Measurements from ENCODE around the gene SPRR3. TPM values are rescaled to one million over a fixed set of nuclear protein-coding genes. Genes with fewer than 3 reads are reported as not detected.

The SPRR3 gene
- total and polyA plus RNA-seq, 4 donors: 0.50 to 1.9 (median 1.2) TPM; not detected in 1

DNA sequence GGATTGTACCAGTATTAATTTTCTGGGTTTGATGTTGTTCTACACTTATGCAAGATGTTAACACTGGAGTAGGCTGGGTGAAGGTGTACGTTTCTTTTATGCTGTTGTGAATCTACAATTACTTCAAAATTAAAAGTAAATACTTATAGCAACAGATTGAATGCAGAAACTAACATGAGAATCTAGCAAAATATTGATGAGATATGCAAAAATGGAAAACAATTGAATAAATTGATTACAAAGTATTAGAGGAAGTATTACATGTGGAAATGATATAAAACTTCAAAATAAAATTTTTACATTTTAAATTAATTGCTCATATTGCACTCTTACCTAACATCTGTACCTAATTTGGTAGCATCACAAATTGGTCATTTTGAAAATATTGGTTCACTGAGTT, 5.7 kb upstream of the SPRR3 start:
- WGBS, 2 donors: 2 to 42% methylated on average over 1 of the region's 1 CpG
- no peak overlapping the region for H3K4me3 ChIP-seq
- ATAC-seq (ENCODE audit: insufficient read depth, low FRiP score) (no peak), DNase-seq (no peak)
- no peaks in the 10 kb centered on the region for H3K27me3 ChIP-seq (ENCODE audit: control insufficient read depth in 3 of 3, insufficient read depth in 3 of 3, low read length in 2 of 3)
- peaks cover 0 to 1% (median 0%) of the 10 kb centered on the region in 5 donors for H3K4me1 ChIP-seq (ENCODE audit: control insufficient read depth in 5 of 5, insufficient read depth in 5 of 5, low read length in 5 of 5)
- TF ChIP-seq, protein P1, sequence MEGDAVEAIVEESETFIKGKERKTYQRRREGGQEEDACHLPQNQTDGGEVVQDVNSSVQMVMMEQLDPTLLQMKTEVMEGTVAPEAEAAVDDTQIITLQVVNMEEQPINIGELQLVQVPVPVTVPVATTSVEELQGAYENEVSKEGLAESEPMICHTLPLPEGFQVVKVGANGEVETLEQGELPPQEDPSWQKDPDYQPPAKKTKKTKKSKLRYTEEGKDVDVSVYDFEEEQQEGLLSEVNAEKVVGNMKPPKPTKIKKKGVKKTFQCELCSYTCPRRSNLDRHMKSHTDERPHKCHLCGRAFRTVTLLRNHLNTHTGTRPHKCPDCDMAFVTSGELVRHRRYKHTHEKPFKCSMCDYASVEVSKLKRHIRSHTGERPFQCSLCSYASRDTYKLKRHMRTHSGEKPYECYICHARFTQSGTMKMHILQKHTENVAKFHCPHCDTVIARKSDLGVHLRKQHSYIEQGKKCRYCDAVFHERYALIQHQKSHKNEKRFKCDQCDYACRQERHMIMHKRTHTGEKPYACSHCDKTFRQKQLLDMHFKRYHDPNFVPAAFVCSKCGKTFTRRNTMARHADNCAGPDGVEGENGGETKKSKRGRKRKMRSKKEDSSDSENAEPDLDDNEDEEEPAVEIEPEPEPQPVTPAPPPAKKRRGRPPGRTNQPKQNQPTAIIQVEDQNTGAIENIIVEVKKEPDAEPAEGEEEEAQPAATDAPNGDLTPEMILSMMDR (IDR thresholded peaks at IDR 0.05; ENCODE audit: control extremely low read depth, extremely low read depth): no peak
- H3K27ac ChIP-seq (ENCODE audit: low read depth in 1 of 2, low read length in 1 of 2): no peak overlapping the region
- H3K9ac ChIP-seq (ENCODE audit: insufficient read depth in 1 of 2, low read length in 2 of 2): no peak overlapping the region
- no peaks in the 10 kb centered on the region for H3K36me3 ChIP-seq (ENCODE audit: control insufficient read depth in 4 of 4, insufficient read depth in 4 of 4, low read length in 4 of 4)
- H3K9me3 ChIP-seq (ENCODE audit: control insufficient read depth in 4 of 4, insufficient read depth in 3 of 4, low read length in 3 of 4): peaks cover 0 to 5% (median 2%) of the 10 kb centered on the region in 4 donors

DNA sequence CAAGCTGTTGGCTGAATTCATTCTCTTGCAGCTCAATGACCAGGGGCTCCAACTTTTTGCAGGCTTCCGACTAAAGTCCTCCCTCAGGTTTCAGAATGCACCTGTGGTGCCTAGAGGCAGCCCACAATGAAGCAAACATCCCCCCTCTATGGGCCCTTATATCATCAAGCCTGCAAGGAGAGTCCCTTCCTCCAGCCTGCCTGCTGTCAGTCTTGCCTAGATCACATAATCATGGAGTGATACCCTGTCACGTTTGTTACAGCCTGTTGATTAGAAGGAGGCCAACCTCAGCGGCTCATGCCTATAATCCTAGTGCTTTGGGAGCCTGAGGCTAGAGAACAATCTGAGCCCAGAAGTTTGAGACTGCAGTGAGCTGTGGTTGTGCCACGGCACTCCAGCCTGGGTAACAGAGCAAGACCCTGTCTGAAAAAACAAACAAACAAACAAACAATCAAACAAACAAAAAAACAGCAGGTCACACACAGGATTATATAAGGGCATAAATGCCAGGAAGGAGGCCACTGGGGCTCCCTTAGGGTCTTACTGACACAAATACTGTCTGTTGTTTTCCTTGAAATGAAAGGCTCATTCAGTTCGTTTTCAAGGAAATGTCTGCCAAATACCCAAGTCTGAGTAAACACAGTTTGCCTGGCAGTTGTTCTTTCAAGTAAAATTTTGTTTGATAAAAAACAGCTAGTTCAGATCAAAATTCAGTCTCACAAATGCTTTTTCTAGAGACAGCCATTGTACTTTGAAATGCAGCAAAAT, 4.7 kb upstream of the SPRR3 start:
- TF ChIP-seq, protein P1 (IDR thresholded peaks at IDR 0.05; ENCODE audit: control extremely low read depth, extremely low read depth): no peak
- no peak overlapping the region for H3K27ac ChIP-seq (ENCODE audit: low read depth in 1 of 2, low read length in 1 of 2)
- DNase-seq (peak in 2 of 3 donors; percentile 4 to 15), ATAC-seq (ENCODE audit: insufficient read depth, low FRiP score) (no peak)
- H3K9ac ChIP-seq (ENCODE audit: insufficient read depth in 1 of 2, low read length in 2 of 2): no peak overlapping the region
- H3K4me1 ChIP-seq (ENCODE audit: control insufficient read depth in 5 of 5, insufficient read depth in 5 of 5, low read length in 5 of 5): peaks cover 0 to 1% (median 0%) of the 10 kb centered on the region in 5 donors
- H3K4me3 ChIP-seq: no peak overlapping the region
- WGBS, 2 donors: 23 to 29% methylated on average over 5 of the region's 5 CpGs
- no peaks in the 10 kb centered on the region for H3K27me3 ChIP-seq (ENCODE audit: control insufficient read depth in 3 of 3, insufficient read depth in 3 of 3, low read length in 2 of 3)
- H3K36me3 ChIP-seq (ENCODE audit: control insufficient read depth in 4 of 4, insufficient read depth in 4 of 4, low read length in 4 of 4): no peaks in the 10 kb centered on the region
- peaks cover 0 to 5% (median 2%) of the 10 kb centered on the region in 4 donors for H3K9me3 ChIP-seq (ENCODE audit: control insufficient read depth in 4 of 4, insufficient read depth in 3 of 4, low read length in 3 of 4)

DNA sequence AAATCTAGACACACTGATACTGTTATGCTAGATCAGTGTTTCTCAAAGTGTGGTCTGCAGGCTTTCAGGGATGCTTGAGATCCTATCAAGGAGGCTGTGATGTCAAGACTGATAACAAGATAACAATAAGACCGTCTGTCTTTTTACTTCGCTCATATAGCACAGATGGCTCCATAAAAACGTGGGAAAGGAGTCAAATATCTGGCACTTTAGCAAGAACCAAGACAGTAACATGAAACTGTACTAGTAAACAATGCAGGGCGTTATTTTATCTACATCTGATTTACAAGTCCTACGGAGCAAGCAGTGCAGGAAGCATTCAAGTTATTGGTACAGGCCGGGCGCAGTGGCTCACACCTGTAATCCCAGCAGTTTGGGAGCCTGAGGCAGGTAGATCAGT, 3.6 kb upstream of the SPRR3 start:
- Histone ChIP-seq H3K9ac (ENCODE audit: insufficient read depth in 1 of 2, low read length in 2 of 2) (no peak overlapping the region), H3K4me1 (ENCODE audit: control insufficient read depth in 5 of 5, insufficient read depth in 5 of 5, low read length in 5 of 5) (peaks cover 0 to 1% (median 0%) of the 10 kb centered on the region in 5 donors), H3K27me3 (ENCODE audit: control insufficient read depth in 3 of 3, insufficient read depth in 3 of 3, low read length in 2 of 3) (no peaks in the 10 kb centered on the region), H3K9me3 (ENCODE audit: control insufficient read depth in 4 of 4, insufficient read depth in 3 of 4, low read length in 3 of 4) (peaks cover 0 to 5% (median 2%) of the 10 kb centered on the region in 4 donors), H3K4me3 (no peak overlapping the region), H3K36me3 (ENCODE audit: control insufficient read depth in 4 of 4, insufficient read depth in 4 of 4, low read length in 4 of 4) (no peaks in the 10 kb centered on the region), H3K27ac (ENCODE audit: low read depth in 1 of 2, low read length in 1 of 2) (no peak overlapping the region)
- ATAC-seq (ENCODE audit: insufficient read depth, low FRiP score): no peak
- TF ChIP-seq, protein P1 (IDR thresholded peaks at IDR 0.05; ENCODE audit: control extremely low read depth, extremely low read depth): no peak
- no peak for DNase-seq
- WGBS, 2 donors: 36 to 53% methylated on average over 7 of the region's 7 CpGs
